Measurements from ENCODE around the gene MORC3.

DNA sequence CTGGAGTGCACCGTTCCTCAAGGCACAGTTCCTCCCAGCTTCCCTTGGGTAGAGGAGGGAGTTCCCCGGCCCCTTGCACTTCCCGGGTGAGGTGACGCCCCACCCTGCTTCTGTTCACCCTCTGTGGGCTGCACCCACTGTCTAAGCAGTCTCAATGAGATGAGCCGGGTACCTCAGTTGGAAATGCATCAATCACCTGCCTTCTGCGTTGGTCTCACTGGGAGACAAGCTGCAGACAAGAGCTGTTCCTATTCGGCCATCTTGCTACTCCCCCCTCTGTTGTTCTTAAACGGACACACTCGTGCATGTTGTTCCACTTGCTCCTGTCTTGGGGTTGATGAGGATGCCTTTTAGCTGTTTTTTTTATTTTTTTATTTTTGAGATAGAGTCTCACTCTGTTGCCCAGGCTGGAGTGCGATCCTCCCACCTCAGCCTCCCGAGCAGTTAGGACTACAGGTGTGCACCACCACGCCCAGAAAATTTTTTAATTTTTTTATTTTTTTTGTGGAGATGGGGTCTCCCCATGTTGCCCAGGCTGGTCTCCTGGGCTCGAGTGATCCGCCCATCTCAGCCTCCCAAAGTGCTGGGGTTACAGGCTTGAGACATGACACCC lies 3.0 kb upstream of the MORC3 start:
- TF ChIP-seq, protein P1, sequence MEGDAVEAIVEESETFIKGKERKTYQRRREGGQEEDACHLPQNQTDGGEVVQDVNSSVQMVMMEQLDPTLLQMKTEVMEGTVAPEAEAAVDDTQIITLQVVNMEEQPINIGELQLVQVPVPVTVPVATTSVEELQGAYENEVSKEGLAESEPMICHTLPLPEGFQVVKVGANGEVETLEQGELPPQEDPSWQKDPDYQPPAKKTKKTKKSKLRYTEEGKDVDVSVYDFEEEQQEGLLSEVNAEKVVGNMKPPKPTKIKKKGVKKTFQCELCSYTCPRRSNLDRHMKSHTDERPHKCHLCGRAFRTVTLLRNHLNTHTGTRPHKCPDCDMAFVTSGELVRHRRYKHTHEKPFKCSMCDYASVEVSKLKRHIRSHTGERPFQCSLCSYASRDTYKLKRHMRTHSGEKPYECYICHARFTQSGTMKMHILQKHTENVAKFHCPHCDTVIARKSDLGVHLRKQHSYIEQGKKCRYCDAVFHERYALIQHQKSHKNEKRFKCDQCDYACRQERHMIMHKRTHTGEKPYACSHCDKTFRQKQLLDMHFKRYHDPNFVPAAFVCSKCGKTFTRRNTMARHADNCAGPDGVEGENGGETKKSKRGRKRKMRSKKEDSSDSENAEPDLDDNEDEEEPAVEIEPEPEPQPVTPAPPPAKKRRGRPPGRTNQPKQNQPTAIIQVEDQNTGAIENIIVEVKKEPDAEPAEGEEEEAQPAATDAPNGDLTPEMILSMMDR (conservative IDR thresholded peaks at IDR 0.05; ENCODE audit: low read length): no peak
- no peak for TF ChIP-seq EZH2phosphoT487 (IDR thresholded peaks at IDR 0.05; ENCODE audit: borderline replicate concordance, low read depth, low read length)

Data from OCI-LY7 (cell line).